HepG2 (cell line): Measurements from ENCODE around the gene ZNHIT1. TPM values are rescaled to one million over a fixed set of nuclear protein-coding genes. Genes with fewer than 3 reads are reported as not detected.

ENCODE experiments used
- AGO1 ChIP-seq: fragments of 200-400 bp; formaldehyde crosslinking; IDR thresholded peaks from 2 replicates; pipeline ENCODE4 v1.6.1; 2017; ENCODE audit warnings: mild to moderate bottlenecking, low read depth, low read length, moderate library complexity; ENCODE audit not compliant: poor library complexity, severe bottlenecking
- ARID2 ChIP-seq: sonication (generic); formaldehyde crosslinking; IDR thresholded peaks from 2 replicates; pipeline ENCODE4 v1.8.1; 2022; ENCODE audit warnings: mild to moderate bottlenecking, missing genetic modification reagents, borderline replicate concordance
- ERF ChIP-seq: IDR thresholded peaks from 2 replicates; pipeline ENCODE4 v1.6.1; 2018; ENCODE audit warnings: missing biosample characterization, missing genetic modification reagents
- FOXP4 ChIP-seq: sonication (generic); formaldehyde crosslinking; IDR thresholded peaks from 2 replicates; pipeline ENCODE4 v1.4.0; 2020; ENCODE audit warnings: missing genetic modification reagents
- GABPA ChIP-seq, 2 experiments: IDR thresholded peaks; 2 replicates each; pipeline ENCODE4 v1.6.1; 2011 to 2016; ENCODE audit warnings: low read depth in 2 of 2, low read length in 1 of 2, missing biosample characterization in 1 of 2, missing genetic modification characterization in 1 of 2
- HOXA3 ChIP-seq: sonication (generic); formaldehyde crosslinking; IDR thresholded peaks from 2 replicates; pipeline ENCODE4 v1.5.0; 2020; ENCODE audit warnings: missing genetic modification reagents
- HOXD1 ChIP-seq: sonication (generic); formaldehyde crosslinking; IDR thresholded peaks from 2 replicates; pipeline ENCODE4 v1.5.0; 2020; ENCODE audit warnings: missing genetic modification reagents
- IKZF4 ChIP-seq: sonication (generic); formaldehyde crosslinking; IDR thresholded peaks from 2 replicates; pipeline ENCODE4 v1.5.1; 2020; ENCODE audit warnings: borderline replicate concordance, mild to moderate bottlenecking, low read depth, missing genetic modification reagents; ENCODE audit errors: not compliant biosample characterization
- PRDM10 ChIP-seq: sonication (generic); formaldehyde crosslinking; IDR thresholded peaks from 2 replicates; pipeline ENCODE4 v1.4.0; 2020; ENCODE audit warnings: low read depth, missing genetic modification reagents
- TARDBP ChIP-seq: sonication (generic); formaldehyde crosslinking; IDR thresholded peaks from 2 replicates; pipeline ENCODE4 v1.8.0; 2022; ENCODE audit warnings: mild to moderate bottlenecking, missing genetic modification reagents
- ZNF563 ChIP-seq: sonication (generic); formaldehyde crosslinking; IDR thresholded peaks from 2 replicates; pipeline ENCODE4 v1.8.0; 2022; ENCODE audit warnings: mild to moderate bottlenecking, moderate library complexity, missing genetic modification reagents
- ZSCAN21 ChIP-seq: sonication (generic); formaldehyde crosslinking; IDR thresholded peaks from 2 replicates; pipeline ENCODE4 v1.8.0; 2022; ENCODE audit warnings: mild to moderate bottlenecking, missing genetic modification reagents, moderate library complexity, borderline replicate concordance
- polyA plus RNA-seq, 8 experiments: library from polyadenylated mRNA; depleted of rRNA in 3 of 8; stranded (reverse) in 7 of 8; unstranded in 1 of 8; fragments of >200 nt; fragmentation: Illumina TruSeq in 4 of 8; extraction: Trizol in 4 of 8; gene quantifications; 2 replicates each; pipeline versions ENCODE4 v1.2.1 to v1.2.3, GENCODE V29; 2011 to 2016; ENCODE audit warnings: low read depth in 4 of 8, missing spikeins in 1 of 8, mixed read lengths in 1 of 8; ENCODE audit not compliant: insufficient read depth in 1 of 8
- total RNA-seq, 5 experiments: library from RNA; depleted of rRNA; stranded (reverse); fragments of >200 nt; fragmentation: Illumina TruSeq; extraction: Trizol; gene quantifications; 2 replicates each; pipeline ENCODE4 v1.2.3, GENCODE V29; 2016; ENCODE audit warnings: low read depth in 1 of 5
- TF ChIP-seq, protein P1 (sequence below): sonication (generic); formaldehyde crosslinking; IDR thresholded peaks from 2 replicates; pipeline ENCODE4 v1.5.0; 2020; ENCODE audit warnings: mild to moderate bottlenecking, missing genetic modification reagents
- TF ChIP-seq, protein P2 (sequence below): sonication (generic); formaldehyde crosslinking; IDR thresholded peaks from 2 replicates; pipeline ENCODE4 v1.5.0; 2020; ENCODE audit warnings: mild to moderate bottlenecking, missing genetic modification reagents

ZNHIT1 gene
- total and polyA plus RNA-seq, 2 of the 13 experiments (the other 11 are each of a cell fraction or from before 2014, with no cell fraction given): 32.5 to 64.5 TPM

- TF ChIP-seq PRDM10 (CRISPR knock-in tag): peak; percentile 12; the same call in 1 of the 2 replicates
- peak; percentile 74; the same call in 1 of the 2 replicates for TF ChIP-seq ZNF563
- peak; percentile 88 for TF ChIP-seq GABPA (IDR thresholded peaks at IDR 0.05; ENCODE audit: low read depth, low read length)
- peak; percentile 92 for TF ChIP-seq GABPA (CRISPR knock-in tag; IDR thresholded peaks at IDR 0.05; ENCODE audit: low read depth)
- TF ChIP-seq HOXA3 (CRISPR knock-in tag): peak; percentile 62; the same call in 1 of the 2 replicates
- TF ChIP-seq ZSCAN21 (CRISPR knock-in tag): 0 out of 2 replicates have a peak, but pooled peaks have one; percentile 52
- peak; percentile 73 for TF ChIP-seq TARDBP (CRISPR knock-in tag)
- TF ChIP-seq AGO1: peak; percentile 80
- TF ChIP-seq ERF: peak; percentile 41; the same call in 1 of the 2 replicates
- TF ChIP-seq ARID2 (CRISPR knock-in tag): 0 out of 2 replicates have a peak, but pooled peaks have one; percentile 61
- TF ChIP-seq IKZF4 (CRISPR knock-in tag): peak; percentile 39
- peak; percentile 16; the same call in 1 of the 2 replicates for TF ChIP-seq FOXP4
- TF ChIP-seq HOXD1: peak; percentile 68; the same call in 1 of the 2 replicates
- TF ChIP-seq, protein P1, sequence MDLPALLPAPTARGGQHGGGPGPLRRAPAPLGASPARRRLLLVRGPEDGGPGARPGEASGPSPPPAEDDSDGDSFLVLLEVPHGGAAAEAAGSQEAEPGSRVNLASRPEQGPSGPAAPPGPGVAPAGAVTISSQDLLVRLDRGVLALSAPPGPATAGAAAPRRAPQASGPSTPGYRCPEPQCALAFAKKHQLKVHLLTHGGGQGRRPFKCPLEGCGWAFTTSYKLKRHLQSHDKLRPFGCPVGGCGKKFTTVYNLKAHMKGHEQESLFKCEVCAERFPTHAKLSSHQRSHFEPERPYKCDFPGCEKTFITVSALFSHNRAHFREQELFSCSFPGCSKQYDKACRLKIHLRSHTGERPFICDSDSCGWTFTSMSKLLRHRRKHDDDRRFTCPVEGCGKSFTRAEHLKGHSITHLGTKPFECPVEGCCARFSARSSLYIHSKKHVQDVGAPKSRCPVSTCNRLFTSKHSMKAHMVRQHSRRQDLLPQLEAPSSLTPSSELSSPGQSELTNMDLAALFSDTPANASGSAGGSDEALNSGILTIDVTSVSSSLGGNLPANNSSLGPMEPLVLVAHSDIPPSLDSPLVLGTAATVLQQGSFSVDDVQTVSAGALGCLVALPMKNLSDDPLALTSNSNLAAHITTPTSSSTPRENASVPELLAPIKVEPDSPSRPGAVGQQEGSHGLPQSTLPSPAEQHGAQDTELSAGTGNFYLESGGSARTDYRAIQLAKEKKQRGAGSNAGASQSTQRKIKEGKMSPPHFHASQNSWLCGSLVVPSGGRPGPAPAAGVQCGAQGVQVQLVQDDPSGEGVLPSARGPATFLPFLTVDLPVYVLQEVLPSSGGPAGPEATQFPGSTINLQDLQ: 0 out of 2 replicates have a peak, but pooled peaks have one; percentile 55
- TF ChIP-seq, protein P2, sequence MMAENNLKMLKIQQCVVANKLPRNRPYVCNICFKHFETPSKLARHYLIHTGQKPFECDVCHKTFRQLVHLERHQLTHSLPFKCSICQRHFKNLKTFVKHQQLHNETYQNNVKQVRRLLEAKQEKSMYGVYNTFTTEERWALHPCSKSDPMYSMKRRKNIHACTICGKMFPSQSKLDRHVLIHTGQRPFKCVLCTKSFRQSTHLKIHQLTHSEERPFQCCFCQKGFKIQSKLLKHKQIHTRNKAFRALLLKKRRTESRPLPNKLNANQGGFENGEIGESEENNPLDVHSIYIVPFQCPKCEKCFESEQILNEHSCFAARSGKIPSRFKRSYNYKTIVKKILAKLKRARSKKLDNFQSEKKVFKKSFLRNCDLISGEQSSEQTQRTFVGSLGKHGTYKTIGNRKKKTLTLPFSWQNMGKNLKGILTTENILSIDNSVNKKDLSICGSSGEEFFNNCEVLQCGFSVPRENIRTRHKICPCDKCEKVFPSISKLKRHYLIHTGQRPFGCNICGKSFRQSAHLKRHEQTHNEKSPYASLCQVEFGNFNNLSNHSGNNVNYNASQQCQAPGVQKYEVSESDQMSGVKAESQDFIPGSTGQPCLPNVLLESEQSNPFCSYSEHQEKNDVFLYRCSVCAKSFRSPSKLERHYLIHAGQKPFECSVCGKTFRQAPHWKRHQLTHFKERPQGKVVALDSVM (CRISPR knock-in tag): peak; percentile 80
These were observed 26.6 kb downstream of the ZNHIT1 start, which contains the start of gene FIS1 (continued) for GRCh38 chr7:101244375-101245146.
